H1 (cell line): ENCODE data around the gene ENAH. TPM values are rescaled to one million over a fixed set of nuclear protein-coding genes. Genes with fewer than 3 reads are reported as not detected.

ENCODE experiments used
- CTCF ChIA-PET: fragments of 300-600 bp; sonication (Branson Sonifier 250); formaldehyde crosslinking; loops from one replicate; lab custom pipeline; 2021; ENCODE audit not compliant: partially characterized antibody; lab: Charles Lee
- POLR2A ChIA-PET: fragments of 300-600 bp; sonication (Branson Sonifier 250); formaldehyde crosslinking; loops from one replicate; lab custom pipeline; 2021; ENCODE audit warnings: inconsistent platforms; ENCODE audit not compliant: partially characterized antibody; lab: Charles Lee
- DNase-seq, 2 experiments: peaks; one replicate each; pipeline versions ENCODE4 v3.0.0 to v3.0.0-alpha.2; 2010 to 2022; ENCODE audit warnings: low spot score in 2 of 2, low read depth in 1 of 2, mixed read lengths in 1 of 2
- FAIRE-seq: peaks from 2 replicates; lab custom pipeline; 2011; peaks lifted over from hg19 to GRCh38; lab: Jason Lieb, UNC
- H2AFZ ChIP-seq: 2 replicates; pipeline ENCODE4 v1.8.1; 2012; ENCODE audit warnings: low read length, inconsistent platforms
- H2AK5ac ChIP-seq: 2 replicates; pipeline ENCODE4 v1.6.1; 2013; ENCODE audit warnings: low read depth, low read length
- H2BK120ac ChIP-seq: replicated peaks from 2 replicates; pipeline ENCODE3; 2013; ENCODE audit warnings: low read depth, low read length, inconsistent platforms
- H2BK12ac ChIP-seq: 2 replicates; pipeline ENCODE4 v1.6.1; 2013; ENCODE audit warnings: low read depth, low read length
- H2BK15ac ChIP-seq: 2 replicates; pipeline ENCODE4 v1.6.1; 2013; ENCODE audit warnings: low read length
- H2BK20ac ChIP-seq: 2 replicates; pipeline ENCODE4 v1.6.1; 2013; ENCODE audit warnings: low read length
- H2BK5ac ChIP-seq: 2 replicates; pipeline ENCODE4 v1.6.1; 2013; ENCODE audit warnings: low read depth, low read length
- H3K14ac ChIP-seq: 2 replicates; pipeline ENCODE4 v1.6.1; 2013; ENCODE audit warnings: inconsistent platforms; ENCODE audit not compliant: insufficient read length
- H3K18ac ChIP-seq: 2 replicates; pipeline ENCODE4 v1.6.1; 2013; ENCODE audit warnings: low read length; ENCODE audit errors: extremely low read depth
- H3K23ac ChIP-seq: 2 replicates; pipeline ENCODE4 v1.6.1; 2013; ENCODE audit warnings: inconsistent platforms; ENCODE audit not compliant: insufficient read length
- H3K23me2 ChIP-seq: 2 replicates; pipeline ENCODE4 v1.6.1; 2013; ENCODE audit warnings: low read depth, low read length
- H3K27ac ChIP-seq: 2 replicates; pipeline ENCODE4 v1.6.1; 2011; ENCODE audit warnings: low read depth, low read length, inconsistent platforms
- H3K27me3 ChIP-seq, 4 experiments: replicated peaks in 1 of 4; 1 replicate in 1 of 4; 2 replicates in 3 of 4; pipeline versions ENCODE4 v1.6.1 to v1.8.1; 2011 to 2013; ENCODE audit warnings: low read length in 3 of 4, mild to moderate bottlenecking in 3 of 4, inconsistent platforms in 2 of 4, mixed read lengths in 2 of 4, moderate library complexity in 1 of 4; ENCODE audit not compliant: control insufficient read depth in 3 of 4, insufficient read depth in 3 of 4; ENCODE audit errors: extremely low read depth in 1 of 4
- H3K36me3 ChIP-seq, 4 experiments: 2 replicates each; pipeline versions ENCODE4 v1.6.1 to v1.8.1; 2011 to 2013; ENCODE audit warnings: mild to moderate bottlenecking in 4 of 4, low read length in 3 of 4, moderate library complexity in 2 of 4, control low read depth in 1 of 4, inconsistent platforms in 1 of 4; ENCODE audit not compliant: insufficient read depth in 4 of 4, control insufficient read depth in 2 of 4
- H3K4ac ChIP-seq: replicated peaks from 2 replicates; pipeline ENCODE3; 2013; ENCODE audit warnings: low read length, low read depth, mixed read lengths, inconsistent platforms; ENCODE audit not compliant: insufficient read length
- H3K4me1 ChIP-seq, 4 experiments: replicated peaks in 1 of 4; 1 replicate in 1 of 4; 2 replicates in 3 of 4; pipeline versions ENCODE4 v1.6.1 to v1.8.1; 2011 to 2013; ENCODE audit warnings: low read length in 3 of 4, inconsistent platforms in 2 of 4, mixed read lengths in 1 of 4; ENCODE audit not compliant: insufficient read depth in 4 of 4, control insufficient read depth in 3 of 4
- H3K4me2 ChIP-seq, 2 experiments: 2 replicates each; pipeline versions ENCODE4 v1.6.1 to v1.8.1; 2011 to 2013; ENCODE audit warnings: low read depth in 2 of 2, low read length in 2 of 2, control low read depth in 1 of 2, inconsistent platforms in 1 of 2, mild to moderate bottlenecking in 1 of 2; ENCODE audit not compliant: insufficient read depth in 1 of 2
- H3K4me3 ChIP-seq, 4 experiments: fragments of 200-600, 300-600 bp in 1 of 4; sonication (generic), shearing (Covaris generic), sonication (Bioruptor Twin) in 1 of 4; 2 replicates each; pipeline versions ENCODE4 v1.5.1 to v1.8.1; 2011 to 2016; ENCODE audit warnings: low read length in 4 of 4, low read depth in 3 of 4, control low read depth in 2 of 4, inconsistent platforms in 2 of 4, mild to moderate bottlenecking in 2 of 4, mixed read lengths in 1 of 4, moderate library complexity in 1 of 4; ENCODE audit not compliant: insufficient read depth in 2 of 4; ENCODE audit errors: extremely low read depth in 1 of 4
- H3K56ac ChIP-seq: replicated peaks from 2 replicates; pipeline ENCODE3; 2013; ENCODE audit warnings: low read depth, mild to moderate bottlenecking, mixed read lengths, low read length, inconsistent platforms; ENCODE audit not compliant: insufficient read length
- H3K79me1 ChIP-seq: 2 replicates; pipeline ENCODE4 v1.6.1; 2013; ENCODE audit warnings: low read depth, low read length, control low read depth
- H3K79me2 ChIP-seq, 2 experiments: 2 replicates each; pipeline versions ENCODE4 v1.6.1 to v1.8.1; 2012 to 2013; ENCODE audit warnings: low read length in 2 of 2, mild to moderate bottlenecking in 2 of 2, inconsistent platforms in 1 of 2; ENCODE audit not compliant: insufficient read depth in 2 of 2, control insufficient read depth in 1 of 2
- H3K9ac ChIP-seq, 4 experiments: replicated peaks in 1 of 4; 1 replicate in 1 of 4; 2 replicates in 3 of 4; pipeline versions ENCODE4 v1.6.1 to v1.8.1; 2011 to 2013; ENCODE audit warnings: low read depth in 3 of 4, low read length in 3 of 4, control low read depth in 2 of 4, mild to moderate bottlenecking in 2 of 4, moderate library complexity in 2 of 4, inconsistent platforms in 1 of 4; ENCODE audit errors: extremely low read depth in 1 of 4
- H3K9me3 ChIP-seq, 2 experiments: 2 replicates each; pipeline versions ENCODE4 v1.6.1 to v1.8.1; 2012 to 2013; ENCODE audit warnings: mild to moderate bottlenecking in 2 of 2, moderate library complexity in 2 of 2, control low read depth in 1 of 2, inconsistent platforms in 1 of 2, low read depth in 1 of 2, low read length in 1 of 2, mixed read lengths in 1 of 2; ENCODE audit not compliant: insufficient read depth in 2 of 2
- H4K20me1 ChIP-seq, 2 experiments: replicated peaks in 1 of 2; 2 replicates each; pipeline versions ENCODE3 to v1.8.1; 2011 to 2013; ENCODE audit warnings: inconsistent platforms in 2 of 2, low read length in 2 of 2, mild to moderate bottlenecking in 1 of 2; ENCODE audit not compliant: insufficient read depth in 2 of 2, control insufficient read depth in 1 of 2
- H4K5ac ChIP-seq: 2 replicates; pipeline ENCODE4 v1.6.1; 2013; ENCODE audit warnings: low read length, low read depth, mixed read lengths, inconsistent platforms; ENCODE audit not compliant: insufficient read length
- H4K8ac ChIP-seq: 2 replicates; pipeline ENCODE4 v1.8.0; 2013; ENCODE audit warnings: mild to moderate bottlenecking, moderate library complexity, low read length, inconsistent platforms; ENCODE audit not compliant: insufficient read depth; ENCODE audit errors: extremely low read depth
- H4K91ac ChIP-seq: replicated peaks from 2 replicates; pipeline ENCODE3; 2013; ENCODE audit warnings: low read length, mixed read lengths, inconsistent platforms; ENCODE audit not compliant: insufficient read length
- ASH2L ChIP-seq: fragments of 200-600, 300-600 bp; sonication (generic); IDR thresholded peaks from one replicate; pipeline ENCODE4 v1.7.1; 2017; ENCODE audit warnings: low read length
- CREB1 ChIP-seq: IDR thresholded peaks from 2 replicates; pipeline ENCODE4 v1.6.1; 2012; ENCODE audit warnings: inconsistent platforms
- CTBP2 ChIP-seq: IDR thresholded peaks from 2 replicates; pipeline ENCODE4 v1.7.0; 2011; ENCODE audit warnings: borderline replicate concordance, mild to moderate bottlenecking, moderate library complexity, mixed read lengths, low read length; ENCODE audit not compliant: insufficient read depth, insufficient read length
- EP300 ChIP-seq, 2 experiments: IDR thresholded peaks; 1 replicate in 1 of 2; 2 replicates in 1 of 2; pipeline ENCODE4 v1.6.1; 2011 to 2012; ENCODE audit warnings: low read depth in 2 of 2, low read length in 2 of 2, mild to moderate bottlenecking in 2 of 2, borderline replicate concordance in 1 of 2, inconsistent platforms in 1 of 2, moderate library complexity in 1 of 2
- FOSL1 ChIP-seq: IDR thresholded peaks from 2 replicates; pipeline ENCODE4 v1.6.1; 2011; ENCODE audit warnings: mild to moderate bottlenecking, low read depth, low read length, moderate library complexity; ENCODE audit not compliant: insufficient read depth
- PHF8 ChIP-seq: fragments of 200-600 bp; sonication (generic); conservative IDR thresholded peaks from 2 replicates; pipeline ENCODE4 v1.7.1; 2012; ENCODE audit warnings: low read depth, mild to moderate bottlenecking, inconsistent platforms, low read length, moderate library complexity
- SP2 ChIP-seq: IDR thresholded peaks from 2 replicates; pipeline ENCODE4 v1.6.1; 2012; ENCODE audit warnings: mild to moderate bottlenecking, low read length, inconsistent platforms
- WGBS, 2 experiments: shearing (Covaris generic) in 1 of 2; methylation state at CpG; one replicate each; pipeline versions ENCODE4 v1.1.6 to v1.1.7; 2013 to 2015; ENCODE audit warnings: low lambda C conversion rate in 2 of 2, mixed read lengths in 2 of 2, inconsistent platforms in 1 of 2, low coverage in 1 of 2, missing lambda C conversion rate in 1 of 2; ENCODE audit not compliant: insufficient replicate concordance in 2 of 2, insufficient coverage in 1 of 2, insufficient read length in 1 of 2; ENCODE audit errors: extremely low coverage in 1 of 2, missing lambda C conversion rate in 1 of 2; 5-methylcytosine and 5-hydroxymethylcytosine counted together
- polyA plus RNA-seq, 7 experiments: library from polyadenylated mRNA; depleted of rRNA in 3 of 7; stranded (reverse) in 5 of 7; unstranded in 2 of 7; fragments of >200 nt in 5 of 7; fragments of 200-250 nt in 2 of 7; gene quantifications; 1 replicate in 5 of 7; 2 replicates in 1 of 7; 4 replicates in 1 of 7; pipeline versions ENCODE4 v1.2.1 to v1.2.3, GENCODE V29; 2011 to 2013; ENCODE audit warnings: missing spikeins in 2 of 7, mixed read lengths in 2 of 7
- total RNA-seq: library from RNA; stranded (reverse); fragmentation: NEBNext Ultra II Directional; extraction: Animal tissue kit (Norgen Biotek cat#: 25700); gene quantifications from 2 replicates; pipeline ENCODE4 v1.2.1, GENCODE V29; 2021

ENAH gene
- total and polyA plus RNA-seq, 2 of the 8 experiments (the other 6 are each of a cell fraction or from before 2014, with no cell fraction given) = 39.1 to 335 TPM

GRCh38 chr1:225464851-225465792 lies 187.8 kb downstream of the ENAH start:
- Histone ChIP-seq H3K4me2 (peak overlapping the region in 1 of 2 experiments; percentile 28; a peak in 2 of 4 replicates), H3K23ac (no peak overlapping the region), H2BK5ac (peak overlapping the region; percentile 31; the same call in 1 of the 2 replicates), H2BK12ac (no peak overlapping the region; the same call in 1 of the 2 replicates), H2BK15ac (peak overlapping the region; percentile 46; the same call in 1 of the 2 replicates), H4K91ac (peak overlapping the region; percentile 45), H4K5ac (peak overlapping the region; percentile 58), H3K56ac (peak overlapping the region; percentile 8), H3K18ac (peak overlapping the region; percentile 57; the same call in 1 of the 2 replicates), H3K79me2 (no peaks in the 10 kb centered on the region), H3K4me3 (no peak overlapping the region), H3K27me3 (no peaks in the 10 kb centered on the region; a peak in 1 of 7 replicates), H2BK20ac (0 out of 2 replicates have a peak overlapping the region, but pooled peaks have one; percentile 78), H3K79me1 (no peaks in the 10 kb centered on the region), H2AFZ (peak overlapping the region; percentile 63; the same call in 1 of the 2 replicates), H2BK120ac (no peak overlapping the region), H3K9ac (no peak overlapping the region; a peak in 1 of 7 replicates), H3K23me2 (no peaks in the 10 kb centered on the region), H3K4me1 (peaks cover 6 to 20% (median 12%) of the 10 kb centered on the region in 4 experiments), H4K8ac (no peak overlapping the region), H3K9me3 (no peaks in the 10 kb centered on the region), H3K36me3 (no peaks in the 10 kb centered on the region), H2AK5ac (no peak overlapping the region), H4K20me1 (no peaks in the 10 kb centered on the region), H3K27ac (0 out of 2 replicates have a peak overlapping the region, but pooled peaks have one; percentile 5), H3K4ac (no peak overlapping the region), H3K14ac (no peak overlapping the region)
- WGBS, 2 experiments = 49% methylated on average over 15 of the region's 15 CpGs; no CpG with 5 or more reads in 1 of the 2 experiments
- DNase-seq = peak in 1 of 2 experiments; percentile 73
- TF ChIP-seq FOSL1 (no peak), CREB1 (0 out of 2 replicates have a peak, but pooled peaks have one; percentile 32), CTBP2 (no peak), ASH2L (peak; percentile 28), EP300 (IDR thresholded peaks at IDR 0.05; ENCODE audit: borderline replicate concordance in 1 of 2, low read depth in 2 of 2, low read length in 2 of 2) (no peak), PHF8 (no peak), SP2 (no peak)
- FAIRE-seq = no peak
- ChIA-PET POLR2A (interaction anchor here (1.2 kb wide), 1 partner anchor 10 kb away, joined by 3 read pairs; no protein-coding TSS in a partner anchor), CTCF (interaction anchor here (0.7 to 2.4 kb wide), 9 partner anchors 10 to 522 kb away, joined by 3 to 9 read pairs (median 4); no protein-coding TSS in a partner anchor)
